HG03060 (cell line): ENCODE data around the gene METTL3.

Experiments used
- ATAC-seq: cut with Tn5 transposase; IDR thresholded peaks from one replicate; pipeline ENCODE4 v1.9.1; 2021; ENCODE audit warnings: low read depth, moderate number of reproducible peaks; ENCODE audit not compliant: unreplicated experiment

Gene METTL3

DNA sequence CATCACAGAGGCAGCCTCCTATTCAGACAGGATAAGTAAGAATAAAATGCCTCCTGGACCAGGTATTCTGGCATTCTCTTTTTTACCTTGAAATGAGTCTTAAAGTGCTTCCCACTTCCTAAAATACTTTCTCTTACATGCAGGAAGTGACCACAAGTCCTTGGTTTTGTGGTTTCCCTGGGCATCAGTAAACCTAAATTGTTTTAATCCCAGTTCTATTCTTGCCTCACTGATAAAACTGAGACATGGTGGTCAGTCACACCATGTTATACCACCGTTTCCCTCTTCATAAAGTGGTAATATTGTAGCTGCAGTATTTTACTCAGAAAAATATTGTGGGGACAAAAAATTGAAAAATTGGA lies 16.2 kb upstream of the METTL3 start:
- no peak for ATAC-seq

DNA sequence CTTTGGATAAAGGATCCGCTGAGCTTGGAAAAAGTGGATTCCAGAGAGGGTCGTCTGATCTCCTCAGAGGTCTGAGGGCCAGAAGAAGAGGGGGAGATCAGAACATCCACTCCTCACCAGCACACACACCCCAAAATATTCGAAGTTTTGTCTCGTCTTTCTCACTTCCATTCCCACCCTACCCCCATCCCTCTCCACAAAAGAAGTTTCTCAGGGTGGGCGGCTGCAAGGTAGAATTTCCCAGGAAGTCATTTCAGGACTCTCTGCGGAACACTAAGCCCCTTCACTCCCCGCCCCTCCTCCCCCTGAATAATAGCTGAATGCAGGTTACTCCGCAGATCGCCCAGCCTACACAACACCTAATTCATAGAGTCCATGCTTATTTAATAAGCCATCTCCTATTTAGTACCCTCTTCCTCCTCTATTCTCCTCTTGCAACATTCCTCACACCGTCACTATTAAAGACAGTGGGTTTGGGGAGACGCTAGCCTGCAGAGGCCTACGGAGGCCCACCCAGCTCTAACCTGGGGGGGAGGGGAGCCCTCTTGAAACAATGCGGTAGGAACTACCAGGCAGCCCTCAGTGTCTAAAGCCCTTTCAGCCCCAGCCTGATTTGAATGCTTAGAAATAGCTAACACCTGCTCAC lies 15.7 kb upstream of the METTL3 start:
- ATAC-seq: no peak

DNA sequence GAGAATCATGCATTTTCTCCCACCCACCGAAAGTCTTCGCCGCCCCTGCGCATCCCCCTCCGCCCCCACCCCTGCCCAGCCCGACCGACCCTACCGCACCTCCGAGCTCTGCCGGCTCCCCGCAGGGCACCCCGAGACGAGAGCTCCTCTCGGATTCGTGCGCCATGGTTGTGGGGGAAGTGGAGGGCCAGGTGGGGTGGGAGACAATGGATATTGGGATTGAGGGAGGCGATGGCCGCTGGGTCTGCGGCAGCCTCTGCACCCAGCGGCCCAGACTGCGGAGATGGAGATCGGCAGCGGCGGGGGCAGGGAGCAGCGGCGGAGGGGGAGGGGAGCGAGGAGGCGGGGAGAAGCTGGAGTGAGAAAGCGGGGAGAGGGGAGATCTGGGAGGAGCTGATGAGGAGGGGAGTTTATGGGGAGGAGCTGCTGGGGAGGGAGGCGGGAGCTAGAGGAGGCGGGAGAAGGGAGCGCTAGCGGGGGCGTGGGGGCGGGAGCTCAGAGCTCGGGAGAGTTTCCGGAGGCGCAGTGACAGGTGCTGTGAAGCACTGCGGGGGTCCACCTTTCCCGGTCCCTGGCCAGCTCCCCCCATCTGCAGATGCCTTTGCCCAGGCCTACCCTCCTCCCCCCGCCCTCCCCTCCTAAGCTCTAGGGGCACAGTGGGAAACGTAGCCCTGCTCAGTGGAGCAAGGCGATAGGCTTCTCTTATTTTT lies 15.0 kb upstream of the METTL3 start, which contains the start of gene SALL2:
Gene SALL2, minus strand, starts transcription at position 385 of the 710 bp plus-strand sequence. Its CDS starts 219 bp downstream, at position 166.
- no peak for ATAC-seq

GRCh38 chr14:21525571-21525961 lies 14.4 kb upstream of the METTL3 start:
- ATAC-seq: no peak

DNA sequence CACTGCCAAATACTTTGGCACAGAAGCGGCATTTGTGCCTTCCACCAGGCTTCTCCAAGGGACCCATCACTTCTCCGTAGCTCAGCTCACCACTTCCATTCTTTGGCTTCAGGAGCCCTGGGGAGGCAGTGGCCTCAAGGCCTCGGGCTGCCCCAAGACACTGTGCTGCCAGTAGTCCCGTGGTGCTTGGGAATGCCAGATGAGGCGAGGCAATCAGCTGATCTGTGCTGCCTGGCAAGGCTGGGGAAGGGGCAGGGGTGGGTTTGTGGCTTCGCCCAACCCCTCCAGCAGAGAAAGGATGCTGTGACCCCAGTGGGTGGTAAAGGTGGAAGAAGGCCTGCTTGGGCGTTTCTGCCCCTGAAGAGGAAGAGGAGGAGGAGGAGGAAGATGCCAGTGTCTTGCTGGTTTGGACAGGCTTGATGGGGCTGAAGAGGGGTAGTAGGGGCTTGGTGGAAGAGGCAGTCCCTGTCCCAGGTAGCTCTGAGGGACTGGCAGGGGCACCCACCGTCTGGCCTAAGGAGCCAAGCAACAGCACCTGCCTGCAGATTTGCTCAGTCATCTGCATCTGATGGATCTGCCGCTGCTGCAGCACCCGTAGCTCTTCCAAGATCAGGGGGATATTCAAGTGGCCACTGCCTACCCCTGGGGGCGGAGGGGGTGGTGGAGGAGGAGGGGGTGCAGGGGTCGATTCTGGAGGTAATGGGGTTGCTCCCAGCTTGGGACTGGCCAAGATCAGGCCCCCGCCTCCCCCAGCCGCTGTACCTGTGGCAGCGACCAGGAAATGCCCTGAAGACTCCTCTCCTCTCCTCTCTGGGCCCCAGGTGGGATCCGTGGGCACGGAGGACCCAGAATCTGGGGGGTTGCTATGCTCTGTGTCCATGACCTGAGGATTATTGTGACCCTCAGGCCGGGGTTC lies 13.7 kb upstream of the METTL3 start:
- no peak for ATAC-seq

GRCh38 chr14:21523203-21523602 lies 12.1 kb upstream of the METTL3 start:
- ATAC-seq: no peak

GRCh38 chr14:21521501-21521900 lies 10.4 kb upstream of the METTL3 start:
- no peak for ATAC-seq

DNA sequence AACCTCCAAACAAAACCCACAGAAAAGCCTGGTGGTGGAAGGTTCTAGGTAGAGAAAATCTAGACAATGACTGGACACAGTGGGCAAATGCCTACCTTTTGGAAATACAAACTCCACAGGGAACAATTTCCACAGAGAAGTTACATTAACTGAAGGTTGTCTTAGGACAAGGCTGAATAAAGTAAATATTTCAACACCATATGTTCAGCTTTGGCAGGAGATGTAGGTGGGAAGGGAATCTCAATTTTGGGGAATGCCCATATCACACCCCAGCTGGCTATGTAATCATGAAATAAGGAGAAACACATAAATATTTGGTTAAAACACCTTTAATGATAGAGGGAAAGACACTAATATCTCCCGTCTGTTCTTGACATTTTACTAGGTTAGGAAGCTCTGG lies 9.6 kb upstream of the METTL3 start:
- no peak for ATAC-seq

DNA sequence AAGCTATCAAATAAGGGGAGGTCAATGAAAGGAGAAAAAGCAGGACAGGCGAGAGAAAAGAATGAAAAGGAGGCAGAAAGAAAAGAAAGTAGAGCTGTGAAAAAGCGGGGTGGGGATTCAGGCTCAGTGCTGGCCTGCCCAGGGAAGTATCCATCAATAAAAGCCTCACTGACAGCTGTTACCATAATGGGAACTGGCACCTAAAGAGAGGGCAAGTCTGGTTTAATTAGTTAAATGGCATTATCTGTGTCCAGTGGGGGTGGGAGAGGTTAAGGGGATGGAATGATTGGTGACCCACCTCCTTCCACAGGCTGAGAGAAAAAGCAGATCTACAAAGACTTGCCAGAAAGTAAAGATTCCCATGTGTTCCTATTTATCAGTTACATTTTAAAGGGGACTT lies 7.6 kb upstream of the METTL3 start:
- no peak for ATAC-seq

GRCh38 chr14:21514341-21514740 lies 3.2 kb upstream of the METTL3 start:
- no peak for ATAC-seq

DNA sequence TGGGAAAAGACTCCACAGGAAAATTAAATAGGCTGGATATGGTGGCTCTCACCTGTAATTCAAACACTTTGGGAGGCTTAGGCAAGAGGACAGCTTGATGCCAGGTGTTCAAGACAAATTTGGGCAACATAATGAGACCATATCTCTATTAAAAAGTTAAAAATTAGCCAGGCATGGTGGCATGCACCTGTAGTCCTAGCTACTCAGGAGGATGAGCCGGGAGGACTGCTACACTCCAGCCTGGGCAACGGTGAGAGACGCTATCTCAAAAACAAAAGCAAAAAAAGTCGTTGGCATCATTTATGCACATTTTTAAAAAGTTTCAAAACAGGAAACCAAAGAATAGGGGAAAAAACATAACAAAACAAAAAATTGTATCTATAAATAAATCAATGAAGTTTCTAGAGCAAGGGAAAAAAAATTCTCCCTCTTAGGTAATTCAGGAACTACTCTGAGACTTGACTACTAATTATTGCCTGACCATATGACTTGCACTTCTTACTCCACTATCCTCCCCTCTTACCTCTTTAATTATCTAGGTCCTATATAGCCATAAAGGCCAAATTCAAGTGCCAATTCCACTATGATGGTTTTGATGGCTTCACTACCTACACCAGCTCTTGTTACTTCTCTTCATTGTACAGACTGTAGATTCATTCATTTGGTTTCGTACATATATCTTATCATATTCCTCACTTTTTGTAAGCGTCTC lies 1.6 kb downstream of the METTL3 start:
- no peak for ATAC-seq

GRCh38 chr14:21506557-21506956 lies 4.6 kb downstream of the METTL3 start:
- no peak for ATAC-seq

DNA sequence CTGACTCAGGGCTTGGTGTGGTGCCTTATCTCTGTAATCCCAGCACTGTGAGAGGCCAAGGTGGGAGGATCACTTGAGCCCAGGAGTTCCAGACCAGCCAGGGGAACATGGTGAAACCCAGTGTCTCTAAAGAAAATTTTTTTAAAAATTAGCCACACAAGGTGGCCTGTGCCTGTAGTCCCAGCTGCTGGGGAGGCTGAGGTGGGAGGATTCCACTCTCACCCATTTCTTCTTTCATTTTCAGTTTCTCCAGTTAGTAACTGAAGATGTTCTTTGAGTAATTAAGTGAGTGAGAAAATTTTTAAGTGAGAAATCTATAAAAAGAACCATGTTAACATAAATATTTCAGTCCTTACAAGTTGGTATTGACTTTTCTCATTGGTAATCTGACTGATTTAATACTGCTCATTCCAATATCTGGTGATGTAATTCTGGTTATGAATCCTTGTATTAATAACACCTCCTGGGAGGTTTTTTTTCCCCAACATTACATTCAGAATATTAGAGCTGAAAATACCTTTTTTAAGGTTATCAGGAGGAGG lies 6.1 kb downstream of the METTL3 start:
- ATAC-seq: peak; percentile 63

DNA sequence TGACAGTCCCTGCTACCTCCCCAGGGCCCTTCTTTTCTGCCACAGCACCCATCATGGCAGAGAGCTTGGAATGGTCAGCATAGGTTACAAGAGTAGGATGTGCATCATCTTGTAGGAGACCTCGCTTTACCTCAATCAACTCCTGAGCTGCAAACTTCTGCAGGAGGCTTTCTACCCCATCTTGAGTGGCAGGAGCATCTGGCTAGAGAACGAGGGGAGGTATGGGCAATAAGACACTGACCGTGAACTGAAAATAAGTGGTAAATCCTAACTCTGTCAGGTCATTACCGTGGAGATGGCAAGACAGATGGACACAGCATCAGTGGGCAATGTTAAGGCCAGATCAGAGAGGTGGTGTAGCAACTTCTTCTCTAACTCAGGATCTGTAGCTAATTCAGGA lies 7.8 kb downstream of the METTL3 start:
- no peak for ATAC-seq

DNA sequence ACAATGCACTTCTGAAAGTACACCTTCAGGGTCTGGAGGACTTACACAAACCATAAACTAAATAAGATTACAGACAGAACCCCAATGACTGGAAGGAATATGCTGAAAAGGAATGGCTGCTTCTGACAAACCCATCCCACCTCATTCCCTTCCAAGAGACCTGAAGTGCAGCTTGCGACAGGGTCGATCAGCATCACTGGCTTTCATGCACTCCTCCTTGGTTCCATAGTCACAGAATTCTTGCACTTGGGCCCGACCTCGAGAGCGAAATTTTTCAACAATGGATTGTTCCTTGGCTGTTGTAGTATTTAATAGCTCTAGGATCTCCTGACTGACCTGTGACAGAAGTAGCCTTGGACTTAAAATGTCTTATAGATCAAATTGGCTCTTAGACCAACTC lies 9.6 kb downstream of the METTL3 start:
- no peak for ATAC-seq

DNA sequence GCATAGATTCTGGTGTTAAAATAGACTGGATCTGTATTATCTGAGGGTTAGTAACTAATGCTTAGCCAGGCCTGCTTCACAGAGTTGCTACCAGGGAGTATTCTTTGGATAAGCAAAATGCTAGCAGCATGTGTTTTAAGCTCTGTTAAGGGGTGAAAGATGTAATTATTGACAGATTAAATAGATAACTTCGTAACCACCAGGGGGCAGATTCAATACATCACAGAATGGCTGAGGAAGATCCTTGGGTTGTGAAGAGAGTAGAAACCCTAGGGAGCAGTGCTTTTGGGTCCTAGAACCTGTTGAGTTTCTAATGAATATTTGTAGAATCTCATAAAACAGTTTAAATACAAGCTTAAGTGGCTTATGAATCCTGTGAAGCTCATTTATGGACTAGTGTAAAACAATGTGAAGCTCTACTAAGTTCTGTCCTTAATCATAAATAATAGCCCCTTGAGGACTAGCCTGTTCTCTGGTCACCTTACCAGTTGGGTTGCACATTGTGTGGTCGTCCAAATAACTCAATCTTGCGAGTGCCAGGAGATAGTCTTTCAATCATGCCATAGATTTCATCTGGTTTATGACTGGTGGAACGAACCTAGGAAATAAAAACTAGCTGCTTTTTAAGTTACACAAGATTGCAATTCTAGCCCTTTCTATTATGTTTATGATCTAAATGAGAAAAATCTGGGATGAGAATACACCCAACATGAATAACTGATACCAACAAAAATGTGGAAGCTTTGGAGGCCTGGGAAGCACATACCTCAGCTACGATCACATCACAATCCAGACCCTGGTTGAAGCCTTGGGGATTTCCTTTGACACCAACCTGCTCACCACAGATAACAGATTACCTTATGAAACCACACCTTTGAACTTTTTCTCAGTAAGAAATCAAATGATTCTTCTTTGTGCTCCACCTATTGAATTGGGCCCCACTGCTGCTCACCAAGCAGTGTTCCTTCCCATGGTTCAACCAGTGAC lies 12.3 kb downstream of the METTL3 start:
- ATAC-seq: no peak

DNA sequence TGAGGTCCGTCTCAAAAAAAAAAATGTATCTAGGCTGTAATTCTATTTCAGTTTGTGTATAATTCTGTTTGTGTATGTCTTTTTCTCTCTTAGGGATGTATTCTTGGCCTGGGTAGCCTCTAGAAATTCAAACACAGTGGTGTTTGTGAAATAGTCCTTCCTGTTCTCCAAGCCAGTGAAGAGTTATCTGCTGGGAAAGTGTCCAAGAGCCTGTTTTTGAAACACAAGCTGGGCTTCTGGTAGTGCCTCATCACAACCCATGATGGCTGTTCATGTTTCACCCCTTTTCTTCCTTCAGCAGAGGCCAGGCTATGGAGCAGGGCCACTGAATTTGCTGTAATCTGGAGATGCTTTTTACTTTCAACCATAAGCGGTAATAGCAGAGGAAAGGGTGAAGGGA lies 14.7 kb downstream of the METTL3 start:
- ATAC-seq: no peak

GRCh38 chr14:21494902-21495762 lies 16.0 kb downstream of the METTL3 start:
- ATAC-seq: no peak
